ENCODE measurements around the gene ERF. TPM values are rescaled to one million over a fixed set of nuclear protein-coding genes. Genes with fewer than 3 reads are reported as not detected.

The ERF gene
- total RNA-seq, 6 experiments from 2014 or later = 74.7 to 87.8 (median 78.8) TPM

- no peak for TF ChIP-seq CTCF (IDR thresholded peaks at IDR 0.05)
- Mint-ChIP-seq H3K27ac (peak overlapping the region; percentile 46), H3K4me3 (peak overlapping the region; percentile 52), H3K9me3 (no peaks in the 10 kb centered on the region), H3K36me3 (ENCODE audit: low read depth) (peaks cover 1% of the 10 kb centered on the region; the same call in 1 of the 2 replicates), H3K4me1 (ENCODE audit: low read depth) (peaks cover 20% of the 10 kb centered on the region), H3K27me3 (ENCODE audit: insufficient read depth) (peaks cover 3% of the 10 kb centered on the region)
- no peak for DNase-seq
These were observed 31.6 kb upstream of the ERF start for GRCh38 chr19:42286349-42287016.

GRCh38 chr19:42285988-42286348, 31.0 kb upstream of the ERF start:
- H3K4me1 Mint-ChIP-seq (ENCODE audit: low read depth) = peaks cover 20% of the 10 kb centered on the region
- peaks cover 3% of the 10 kb centered on the region for H3K27me3 Mint-ChIP-seq (ENCODE audit: insufficient read depth)
- TF ChIP-seq CTCF (IDR thresholded peaks at IDR 0.05) = no peak; the same call in 1 of the 2 replicates
- peak overlapping the region; percentile 46 for H3K27ac Mint-ChIP-seq
- no peaks in the 10 kb centered on the region for H3K9me3 Mint-ChIP-seq
- peak overlapping the region; percentile 87; the same call in 1 of the 2 replicates for H3K4me3 Mint-ChIP-seq
- DNase-seq = no peak
- no peaks in the 10 kb centered on the region for H3K36me3 Mint-ChIP-seq (ENCODE audit: low read depth)

- Mint-ChIP-seq H3K36me3 (ENCODE audit: low read depth) (no peaks in the 10 kb centered on the region), H3K9me3 (no peaks in the 10 kb centered on the region), H3K4me1 (ENCODE audit: low read depth) (peaks cover 20% of the 10 kb centered on the region), H3K27ac (peak overlapping the region; percentile 68), H3K4me3 (peak overlapping the region; percentile 87), H3K27me3 (ENCODE audit: insufficient read depth) (peaks cover 3% of the 10 kb centered on the region)
- DNase-seq = no peak
- TF ChIP-seq CTCF (IDR thresholded peaks at IDR 0.05) = no peak; the same call in none of the 2 replicates
These were observed 30.6 kb upstream of the ERF start for GRCh38 chr19:42285541-42285941.

- H3K27ac Mint-ChIP-seq = peak overlapping the region; percentile 68
- peaks cover 3% of the 10 kb centered on the region for H3K27me3 Mint-ChIP-seq (ENCODE audit: insufficient read depth)
- no peak for DNase-seq
- no peaks in the 10 kb centered on the region for H3K36me3 Mint-ChIP-seq (ENCODE audit: low read depth)
- peak overlapping the region; percentile 87 for H3K4me3 Mint-ChIP-seq
- no peak for TF ChIP-seq CTCF (IDR thresholded peaks at IDR 0.05)
- peaks cover 21% of the 10 kb centered on the region for H3K4me1 Mint-ChIP-seq (ENCODE audit: low read depth)
- no peaks in the 10 kb centered on the region for H3K9me3 Mint-ChIP-seq
These were observed 29.8 kb upstream of the ERF start for GRCh38 chr19:42284591-42285341.

- Mint-ChIP-seq H3K27ac (no peak overlapping the region), H3K27me3 (ENCODE audit: insufficient read depth) (peaks cover 5% of the 10 kb centered on the region), H3K9me3 (no peaks in the 10 kb centered on the region), H3K4me3 (no peak overlapping the region), H3K36me3 (ENCODE audit: low read depth) (no peaks in the 10 kb centered on the region), H3K4me1 (ENCODE audit: low read depth) (peaks cover 27% of the 10 kb centered on the region)
- peak; percentile 59 for DNase-seq
- TF ChIP-seq CTCF (IDR thresholded peaks at IDR 0.05) = no peak
These were observed 29.2 kb upstream of the ERF start for GRCh38 chr19:42284066-42284501.
